ENCODE data around the gene ROR1. TPM values are rescaled to one million over a fixed set of nuclear protein-coding genes. Genes with fewer than 3 reads are reported as not detected.

The ROR1 gene
- total and polyA plus RNA-seq, 2 of the 4 experiments (the other 2 are of a cell fraction) = 4.4 to 10.0 TPM

GRCh38 chr1:63940440-63940839 lies 166.6 kb downstream of the ROR1 start:
- no peak for TF ChIP-seq BHLHE40 (IDR thresholded peaks at IDR 0.05; ENCODE audit: low read depth, low read length)
- no peak for TF ChIP-seq FOS (IDR thresholded peaks at IDR 0.05; ENCODE audit: low read depth, low read length)
- no peak for TF ChIP-seq RCOR1 (IDR thresholded peaks at IDR 0.05; ENCODE audit: insufficient replicate concordance, low read length)
- TF ChIP-seq MAFK (IDR thresholded peaks at IDR 0.05; ENCODE audit: low read depth, low read length) = no peak
- TF ChIP-seq POLR2A (IDR thresholded peaks at IDR 0.05; ENCODE audit: low read depth, low read length) = no peak
- TF ChIP-seq SMC3 (IDR thresholded peaks at IDR 0.05; ENCODE audit: low read depth, low read length) = no peak
- TF ChIP-seq MXI1 (IDR thresholded peaks at IDR 0.05; ENCODE audit: borderline replicate concordance, low read depth, low read length) = no peak
- TF ChIP-seq NFE2L2 (IDR thresholded peaks at IDR 0.05; ENCODE audit: low read depth, low read length) = no peak
- Histone ChIP-seq H3K9ac (ENCODE audit: low read depth, low read length) (no peak overlapping the region), H2AK9ac (replicated peaks; ENCODE audit: low read depth, low read length, poor library complexity) (no peak overlapping the region), H4K8ac (ENCODE audit: low read depth in 2 of 2, low read length in 2 of 2) (no peak overlapping the region), H2BK120ac (ENCODE audit: low read depth, low read length) (no peak overlapping the region), H2AFZ (replicated peaks; ENCODE audit: low read length, poor library complexity) (no peak overlapping the region), H3K18ac (ENCODE audit: low read depth, low read length) (no peak overlapping the region), H2BK5ac (ENCODE audit: low read depth, low read length, poor library complexity, severe bottlenecking) (no peak overlapping the region), H3K36me3 (ENCODE audit: control insufficient read depth, insufficient read depth, low read length) (no peaks in the 10 kb centered on the region), H4K20me1 (ENCODE audit: insufficient read depth, low read length) (no peaks in the 10 kb centered on the region), H3K56ac (ENCODE audit: extremely low read depth, insufficient read depth, low read length) (no peak overlapping the region), H3K9me3 (ENCODE audit: control insufficient read depth, insufficient read depth, low read length) (no peaks in the 10 kb centered on the region), H2BK20ac (ENCODE audit: low read depth, low read length) (no peak overlapping the region), H3K27ac (ENCODE audit: insufficient read depth, low read length) (no peak overlapping the region), H3K4ac (ENCODE audit: low read depth, low read length) (no peak overlapping the region), H3K4me3 (ENCODE audit: insufficient read depth, low read depth, low read length) (no peak overlapping the region), H3K9me1 (ENCODE audit: insufficient read depth, low read length) (peaks cover 3% of the 10 kb centered on the region; the same call in 1 of the 2 replicates), H4K5ac (ENCODE audit: low read depth, low read length) (no peak overlapping the region), H3K4me1 (ENCODE audit: control insufficient read depth, insufficient read depth, low read length) (no peaks in the 10 kb centered on the region), H3K4me2 (ENCODE audit: low read depth, low read length) (no peak overlapping the region), H3K79me1 (ENCODE audit: low read depth in 1 of 2, low read length in 2 of 2) (no peaks in the 10 kb centered on the region; a peak in 1 of 4 replicates), H4K91ac (ENCODE audit: insufficient read depth, low read depth, low read length) (no peak overlapping the region), H2AK5ac (ENCODE audit: low read depth, low read length) (no peak overlapping the region), H3K14ac (replicated peaks; ENCODE audit: low read depth, low read length) (no peak overlapping the region), H2BK15ac (ENCODE audit: low read depth, low read length) (no peak overlapping the region), H3K27me3 (ENCODE audit: control insufficient read depth, insufficient read depth, low read length) (no peaks in the 10 kb centered on the region), H3K23ac (ENCODE audit: low read depth, low read length) (no peak overlapping the region)
- WGBS, 2 experiments (ENCODE audit: extremely low coverage in 2 of 2, insufficient read length in 1 of 2) = 93% methylated on average over 2 of the region's 2 CpGs; no CpG with 5 or more reads in 1 of the 2 experiments
- intact Hi-C loops (cut with micrococcal nuclease) = no loop called here
- BruUV-seq (replicated peaks) = no TSS peak
- ChIA-PET POLR2A (ENCODE audit: unreplicated experiment) (no interaction called here), CTCF (no interaction called here)
- dilution Hi-C loops (cut with HindIII; ENCODE audit: low sequenced_read_pairs, unreplicated experiment) = no loop called here
- ATAC-seq (ENCODE audit: low read depth) (no peak), DNase-seq (no peak)
- in situ Hi-C loops (cut with MboI; ENCODE audit: low sequenced_read_pairs) = no loop called here
